Thoracic aorta (tissue), 2 donors: ENCODE measurements around the gene STON1. TPM values are rescaled to one million over a fixed set of nuclear protein-coding genes. Genes with fewer than 3 reads are reported as not detected.

Source experiments
- ATAC-seq: fragments of 150-250 bp; one replicate; pipeline ENCODE4 v1.8.0; 2017; ENCODE audit warnings: low read depth; ENCODE audit not compliant: insufficient number of reproducible peaks, low FRiP score
- DNase-seq: peaks from one replicate; pipeline ENCODE4 v3.0.0-alpha.2; 2020; ENCODE audit warnings: low spot score
- H3K27ac ChIP-seq, 2 donors: fragments of 200-600 bp; sonication (generic); 1 replicate in 1 of 2; 2 replicates in 1 of 2; pipeline ENCODE4 v1.5.1; 2016; ENCODE audit warnings: mild to moderate bottlenecking in 2 of 2, moderate library complexity in 2 of 2
- H3K27me3 ChIP-seq: fragments of 200-600 bp; sonication (generic); replicated peaks from 2 replicates; pipeline ENCODE4 v1.6.0; 2016; ENCODE audit warnings: mild to moderate bottlenecking; ENCODE audit not compliant: insufficient read depth
- H3K36me3 ChIP-seq: fragments of 200-600 bp; sonication (generic); one replicate; pipeline ENCODE4 v1.5.1; 2016
- H3K4me1 ChIP-seq, 2 donors: fragments of 200-600 bp; sonication (generic); 1 replicate in 1 of 2; 2 replicates in 1 of 2; pipeline versions ENCODE4 v1.5.1 to v1.6.0; 2016; ENCODE audit warnings: low read depth in 2 of 2, mild to moderate bottlenecking in 1 of 2; ENCODE audit not compliant: control insufficient read depth in 1 of 2
- H3K4me3 ChIP-seq: fragments of 200-600 bp; sonication (generic); 2 replicates; pipeline ENCODE4 v1.5.1; 2016; ENCODE audit warnings: mild to moderate bottlenecking
- H3K9me3 ChIP-seq: fragments of 200-600 bp; sonication (generic); 2 replicates; pipeline ENCODE4 v1.5.1; 2016
- total RNA-seq, 2 donors: library from RNA; depleted of rRNA; stranded (reverse); fragments of >200 nt; gene quantifications; one replicate each; pipeline versions ENCODE4 v1.1.0 to v1.2.3, GENCODE V29; 2016
- TF ChIP-seq, protein P1 (sequence below): fragments of 200-600 bp; sonication (generic); IDR thresholded peaks from one replicate; pipeline ENCODE4 v1.5.1; 2019; ENCODE audit warnings: antibody characterized with exemption

STON1 gene
- total RNA-seq, 2 donors from 2014 or later = 39.2 to 42.4 TPM

DNA sequence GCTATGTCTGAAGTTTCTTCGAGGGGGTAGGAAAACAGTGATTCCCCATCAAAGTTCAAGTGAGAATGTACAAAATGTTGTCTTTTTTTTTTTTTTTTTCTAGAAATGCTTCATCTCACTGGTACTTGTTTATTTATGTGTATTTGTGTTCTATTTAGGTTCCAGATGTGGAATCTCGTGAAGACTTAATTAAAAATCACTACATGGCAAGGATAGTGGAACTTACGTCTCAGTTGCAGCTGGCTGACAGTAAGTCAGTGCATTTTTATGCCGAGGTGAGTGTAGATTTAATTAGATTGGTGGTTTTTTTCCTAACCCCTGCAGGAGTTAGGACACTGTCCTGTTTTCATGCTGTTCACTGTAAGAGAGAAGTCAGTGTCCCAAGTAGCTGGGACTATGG lies 22.8 kb upstream of the STON1 start:
- H3K27ac ChIP-seq = no peak overlapping the region
- TF ChIP-seq, protein P1, sequence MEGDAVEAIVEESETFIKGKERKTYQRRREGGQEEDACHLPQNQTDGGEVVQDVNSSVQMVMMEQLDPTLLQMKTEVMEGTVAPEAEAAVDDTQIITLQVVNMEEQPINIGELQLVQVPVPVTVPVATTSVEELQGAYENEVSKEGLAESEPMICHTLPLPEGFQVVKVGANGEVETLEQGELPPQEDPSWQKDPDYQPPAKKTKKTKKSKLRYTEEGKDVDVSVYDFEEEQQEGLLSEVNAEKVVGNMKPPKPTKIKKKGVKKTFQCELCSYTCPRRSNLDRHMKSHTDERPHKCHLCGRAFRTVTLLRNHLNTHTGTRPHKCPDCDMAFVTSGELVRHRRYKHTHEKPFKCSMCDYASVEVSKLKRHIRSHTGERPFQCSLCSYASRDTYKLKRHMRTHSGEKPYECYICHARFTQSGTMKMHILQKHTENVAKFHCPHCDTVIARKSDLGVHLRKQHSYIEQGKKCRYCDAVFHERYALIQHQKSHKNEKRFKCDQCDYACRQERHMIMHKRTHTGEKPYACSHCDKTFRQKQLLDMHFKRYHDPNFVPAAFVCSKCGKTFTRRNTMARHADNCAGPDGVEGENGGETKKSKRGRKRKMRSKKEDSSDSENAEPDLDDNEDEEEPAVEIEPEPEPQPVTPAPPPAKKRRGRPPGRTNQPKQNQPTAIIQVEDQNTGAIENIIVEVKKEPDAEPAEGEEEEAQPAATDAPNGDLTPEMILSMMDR = no peak
- no peaks in the 10 kb centered on the region for H3K27me3 ChIP-seq
- ATAC-seq (no peak), DNase-seq (no peak)
- no peaks in the 10 kb centered on the region for H3K9me3 ChIP-seq
- H3K4me3 ChIP-seq = no peak overlapping the region
- peaks cover 16% of the 10 kb centered on the region for H3K36me3 ChIP-seq
- peaks cover 16 to 26% of the 10 kb centered on the region in 2 donors for H3K4me1 ChIP-seq

DNA sequence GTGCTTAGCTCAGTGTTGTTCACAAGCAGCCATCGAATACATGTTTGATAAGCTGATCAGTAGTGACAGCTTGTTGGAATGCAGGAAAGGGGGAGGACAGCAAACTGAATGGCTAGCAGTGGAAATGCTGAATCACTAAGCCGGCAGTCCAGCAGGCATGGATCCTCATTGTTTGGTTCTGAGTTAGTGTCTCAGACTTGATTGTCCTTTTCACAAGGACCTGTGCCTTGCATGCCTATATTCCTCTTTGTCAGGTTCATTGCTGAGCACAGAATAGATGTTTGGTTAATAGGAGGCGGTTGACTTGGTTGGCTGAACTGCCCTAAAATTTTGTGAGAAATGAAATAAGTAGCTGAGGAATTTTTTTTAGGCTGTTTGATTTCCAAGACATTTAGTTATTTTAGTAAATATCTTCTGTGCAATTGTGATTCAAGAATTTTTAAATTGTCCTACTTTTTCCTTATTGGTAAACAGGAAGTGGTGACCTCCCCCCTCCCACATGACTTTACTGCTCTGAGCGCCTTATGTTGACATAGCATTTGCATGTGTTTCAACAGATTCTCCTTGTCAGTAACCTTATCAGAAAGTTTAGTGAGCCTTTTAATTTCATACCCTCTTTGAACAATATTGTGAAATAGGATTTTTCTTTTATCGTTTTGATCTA lies 21.4 kb upstream of the STON1 start:
- no peaks in the 10 kb centered on the region for H3K27me3 ChIP-seq
- ATAC-seq (no peak), DNase-seq (no peak)
- no peak overlapping the region for H3K4me3 ChIP-seq
- H3K36me3 ChIP-seq = peaks cover 14% of the 10 kb centered on the region
- H3K4me1 ChIP-seq = peaks cover 16 to 26% of the 10 kb centered on the region in 2 donors
- peak overlapping the region; percentile 48 to 50 for H3K27ac ChIP-seq
- TF ChIP-seq, protein P1 = no peak
- H3K9me3 ChIP-seq = no peaks in the 10 kb centered on the region

DNA sequence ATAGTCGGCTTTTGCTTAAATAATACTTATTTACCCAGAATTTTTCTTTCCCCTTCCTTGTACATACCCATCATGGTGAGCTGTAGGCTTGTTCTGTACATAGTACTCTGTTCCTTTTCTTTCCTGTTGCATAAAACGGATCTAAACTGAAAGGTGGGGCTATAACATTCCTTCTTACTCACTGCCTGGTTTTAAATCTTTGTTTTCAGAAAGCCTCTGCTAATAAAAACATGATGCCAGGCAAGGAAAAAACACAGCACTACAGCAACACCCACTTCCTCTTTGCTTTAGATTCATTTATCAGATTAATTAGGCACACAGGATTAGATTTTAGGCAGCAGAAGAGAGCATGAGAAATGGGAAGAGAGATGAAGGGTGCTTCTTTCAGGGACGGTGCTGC lies 19.6 kb upstream of the STON1 start:
- no peak for ATAC-seq
- peaks cover 16 to 37% of the 10 kb centered on the region in 2 donors for H3K4me1 ChIP-seq

DNA sequence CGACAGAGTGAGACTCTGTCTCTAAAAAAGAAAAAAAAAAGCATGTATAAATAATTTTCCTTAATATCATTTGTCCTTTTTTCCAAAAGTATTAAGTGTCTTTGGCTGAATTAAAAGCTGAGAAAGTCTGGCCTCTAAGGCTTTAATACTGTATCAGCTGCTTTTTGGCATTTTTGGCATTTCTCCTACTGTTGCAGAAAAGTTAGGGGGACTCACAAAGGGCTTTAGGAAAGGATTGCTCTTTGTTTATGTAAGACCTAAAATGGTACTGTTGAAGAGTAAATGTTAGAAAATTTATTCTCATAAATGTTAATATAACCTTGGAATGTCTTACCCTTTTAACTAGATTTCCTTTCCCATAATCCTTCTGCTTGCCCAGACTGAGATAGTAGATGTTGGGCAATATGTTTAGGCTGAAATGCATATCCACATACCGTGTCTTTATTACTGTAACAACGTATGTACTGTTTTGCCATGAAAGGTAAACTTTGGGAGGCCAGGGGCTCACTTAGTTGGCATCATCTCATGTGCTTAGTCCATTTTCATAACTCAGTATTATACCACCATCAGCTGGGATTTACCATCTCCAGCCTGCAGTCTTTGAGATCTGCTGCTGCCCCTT lies 18.0 kb upstream of the STON1 start:
- H3K4me3 ChIP-seq = no peak overlapping the region
- peaks cover 10% of the 10 kb centered on the region for H3K36me3 ChIP-seq
- no peaks in the 10 kb centered on the region for H3K27me3 ChIP-seq
- DNase-seq (no peak), ATAC-seq (no peak)
- TF ChIP-seq, protein P1 = no peak
- peaks cover 16 to 42% of the 10 kb centered on the region in 2 donors for H3K4me1 ChIP-seq
- no peaks in the 10 kb centered on the region for H3K9me3 ChIP-seq
- no peak overlapping the region for H3K27ac ChIP-seq

More for the DNA sequence above, 19.6 kb upstream of the STON1 start:
- no peaks in the 10 kb centered on the region for H3K9me3 ChIP-seq
- H3K27me3 ChIP-seq = no peaks in the 10 kb centered on the region
- H3K36me3 ChIP-seq = peaks cover 10% of the 10 kb centered on the region
- H3K4me3 ChIP-seq = no peak overlapping the region
- no peak for DNase-seq
- TF ChIP-seq, protein P1 = no peak
- peak overlapping the region; percentile 20 to 48 for H3K27ac ChIP-seq

DNA sequence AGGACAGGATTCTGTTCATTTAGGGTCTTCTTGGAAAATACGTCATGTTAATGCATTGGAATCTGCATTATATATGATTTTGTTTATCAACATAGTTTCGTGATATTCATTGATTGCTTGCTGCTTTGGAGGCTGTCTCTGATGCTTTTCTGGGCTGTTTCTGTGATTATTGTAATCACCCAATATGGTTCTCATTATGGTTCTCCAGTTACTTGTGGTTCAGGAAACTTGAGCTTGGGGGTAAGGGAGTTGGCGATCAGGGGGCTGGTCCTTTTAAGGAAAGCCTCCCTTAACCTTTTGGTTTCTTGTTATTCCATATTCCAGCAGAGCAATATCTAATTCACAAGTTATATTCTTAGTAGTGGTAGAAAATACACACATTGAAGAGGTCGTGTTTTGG lies 17.4 kb upstream of the STON1 start:
- TF ChIP-seq, protein P1 = no peak
- Histone ChIP-seq H3K36me3 (peaks cover 6% of the 10 kb centered on the region), H3K4me3 (no peak overlapping the region), H3K27ac (no peak overlapping the region), H3K4me1 (peaks cover 16 to 42% of the 10 kb centered on the region in 2 donors), H3K9me3 (no peaks in the 10 kb centered on the region), H3K27me3 (no peaks in the 10 kb centered on the region)
- no peak for DNase-seq
- no peak for ATAC-seq
